Sigmoid colon (tissue), 7 donors: ENCODE results near the gene NRXN3. TPM values are rescaled to one million over a fixed set of nuclear protein-coding genes. Genes with fewer than 3 reads are reported as not detected.

Experiments used
- DNase-seq: peaks from one replicate; pipeline ENCODE4 v3.0.0-alpha.2; 2019
- H3K27ac ChIP-seq, 4 donors: fragments of 200-600 bp; sonication (generic); one replicate each; pipeline ENCODE4 v1.5.1; 2016 to 2019; ENCODE audit warnings: mild to moderate bottlenecking in 1 of 4
- H3K27me3 ChIP-seq, 3 donors: fragments of 200-600 bp; sonication (generic); one replicate each; pipeline ENCODE4 v1.5.1; 2019; ENCODE audit warnings: mild to moderate bottlenecking in 1 of 3
- H3K36me3 ChIP-seq, 4 donors: fragments of 200-600 bp; sonication (generic); one replicate each; pipeline ENCODE4 v1.5.1; 2016 to 2019
- H3K4me1 ChIP-seq, 4 donors: fragments of 200-600 bp; sonication (generic); one replicate each; pipeline ENCODE4 v1.5.1; 2017 to 2019
- H3K4me3 ChIP-seq, 4 donors: fragments of 200-600 bp; sonication (generic); one replicate each; pipeline ENCODE4 v1.5.1; 2017 to 2019; ENCODE audit warnings: mild to moderate bottlenecking in 2 of 4, moderate library complexity in 1 of 4
- H3K9me3 ChIP-seq, 4 donors: fragments of 200-600 bp in 3 of 4; sonication (generic) in 3 of 4; one replicate each; pipeline versions ENCODE4 v1.5.1 to v1.6.1; 2013 to 2019
- EP300 ChIP-seq, 4 donors: sonication (generic); formaldehyde crosslinking; IDR thresholded peaks; one replicate each; pipeline ENCODE4 v1.6.1; 2017; ENCODE audit warnings: antibody characterized with exemption in 4 of 4
- POLR2A ChIP-seq, 2 donors: fragments of 450-650 bp; IDR thresholded peaks; one replicate each; pipeline ENCODE4 v1.6.1; 2016; ENCODE audit warnings: antibody characterized with exemption in 2 of 2, mild to moderate bottlenecking in 2 of 2, moderate library complexity in 2 of 2
- POLR2AphosphoS5 ChIP-seq, 4 donors: sonication (generic); formaldehyde crosslinking; IDR thresholded peaks; one replicate each; pipeline ENCODE4 v1.6.1; 2017; ENCODE audit warnings: antibody characterized with exemption in 4 of 4
- WGBS, 2 donors: extraction: QIAGEN DNeasy Blood & Tissue Kit; methylation state at CpG; one replicate each; pipeline ENCODE4 v1.1.7; 2013; 5-methylcytosine and 5-hydroxymethylcytosine counted together
- intact Hi-C: fragments of 100-400 bp; cut with DNase I; formaldehyde crosslinking; loops from one replicate; pipeline ENCODE4 v1.15.1; 2023
- polyA plus RNA-seq, 3 donors: library from polyadenylated mRNA; stranded (reverse); fragments of 200-250 nt; gene quantifications; one replicate each; pipeline ENCODE4 v1.2.3, GENCODE V29; 2013
- total RNA-seq, 4 donors: library from RNA; depleted of rRNA; stranded (reverse); fragments of >200 nt; gene quantifications; one replicate each; pipeline ENCODE4 v1.1.0, GENCODE V29; 2016
- TF ChIP-seq, protein P1 (sequence below), 4 experiments: fragments of 450-650 bp in 3 of 4; fragments of 200-600 bp in 1 of 4; IDR thresholded peaks; one replicate each; pipeline ENCODE4 v1.5.1; 2016 to 2019; ENCODE audit warnings: antibody characterized with exemption in 4 of 4, mild to moderate bottlenecking in 3 of 4, moderate library complexity in 2 of 4
- donor health status: healthy with polysubstance abuse.
- donor health status: Bipolar disorder and iron deficiency.
- donor health status: healthy.

The NRXN3 gene
- total and polyA plus RNA-seq, 7 donors: 0.23 to 46.3 (median 23.2) TPM

DNA sequence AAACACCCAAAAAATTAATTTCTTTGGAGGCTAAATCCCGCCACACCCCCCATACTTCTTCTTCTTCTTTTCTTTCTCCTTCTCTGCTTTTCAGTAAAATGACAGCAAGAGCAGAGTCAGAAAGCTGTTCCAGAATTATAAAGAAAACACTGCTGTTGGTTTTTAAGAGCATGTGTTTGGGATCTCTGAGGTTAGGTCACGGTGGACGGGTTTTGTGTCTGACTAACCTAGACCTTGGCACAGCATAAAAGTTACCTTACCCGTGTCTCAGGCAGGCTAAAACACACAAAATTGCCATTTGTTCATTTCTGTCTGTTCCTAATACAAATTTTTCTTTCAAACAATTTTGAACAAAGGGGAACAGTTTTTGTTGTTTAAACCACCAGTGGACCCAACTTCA, 540.8 kb downstream of the NRXN3 start:
- Histone ChIP-seq H3K4me3 (no peak overlapping the region), H3K27ac (no peak overlapping the region), H3K4me1 (no peaks in the 10 kb centered on the region), H3K27me3 (no peaks in the 10 kb centered on the region), H3K36me3 (no peaks in the 10 kb centered on the region), H3K9me3 (no peaks in the 10 kb centered on the region)
- TF ChIP-seq, protein P1, sequence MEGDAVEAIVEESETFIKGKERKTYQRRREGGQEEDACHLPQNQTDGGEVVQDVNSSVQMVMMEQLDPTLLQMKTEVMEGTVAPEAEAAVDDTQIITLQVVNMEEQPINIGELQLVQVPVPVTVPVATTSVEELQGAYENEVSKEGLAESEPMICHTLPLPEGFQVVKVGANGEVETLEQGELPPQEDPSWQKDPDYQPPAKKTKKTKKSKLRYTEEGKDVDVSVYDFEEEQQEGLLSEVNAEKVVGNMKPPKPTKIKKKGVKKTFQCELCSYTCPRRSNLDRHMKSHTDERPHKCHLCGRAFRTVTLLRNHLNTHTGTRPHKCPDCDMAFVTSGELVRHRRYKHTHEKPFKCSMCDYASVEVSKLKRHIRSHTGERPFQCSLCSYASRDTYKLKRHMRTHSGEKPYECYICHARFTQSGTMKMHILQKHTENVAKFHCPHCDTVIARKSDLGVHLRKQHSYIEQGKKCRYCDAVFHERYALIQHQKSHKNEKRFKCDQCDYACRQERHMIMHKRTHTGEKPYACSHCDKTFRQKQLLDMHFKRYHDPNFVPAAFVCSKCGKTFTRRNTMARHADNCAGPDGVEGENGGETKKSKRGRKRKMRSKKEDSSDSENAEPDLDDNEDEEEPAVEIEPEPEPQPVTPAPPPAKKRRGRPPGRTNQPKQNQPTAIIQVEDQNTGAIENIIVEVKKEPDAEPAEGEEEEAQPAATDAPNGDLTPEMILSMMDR (IDR thresholded peaks at IDR 0.05): no peak
- TF ChIP-seq POLR2A (IDR thresholded peaks at IDR 0.05): no peak
- no peak for TF ChIP-seq EP300 (IDR thresholded peaks at IDR 0.05)
- no peak for TF ChIP-seq POLR2AphosphoS5 (IDR thresholded peaks at IDR 0.05)
- WGBS, 2 donors: 81 to 88% methylated on average over 4 of the region's 4 CpGs
- DNase-seq: no peak
- intact Hi-C loops: no loop called here

- no peak overlapping the region for H3K27ac ChIP-seq
- TF ChIP-seq EP300 (IDR thresholded peaks at IDR 0.05) (no peak), POLR2A (IDR thresholded peaks at IDR 0.05) (no peak), POLR2AphosphoS5 (IDR thresholded peaks at IDR 0.05) (no peak)
- TF ChIP-seq, protein P1 (IDR thresholded peaks at IDR 0.05): no peak
- no peaks in the 10 kb centered on the region for H3K9me3 ChIP-seq
- H3K27me3 ChIP-seq: no peaks in the 10 kb centered on the region
- H3K4me1 ChIP-seq: no peaks in the 10 kb centered on the region
- DNase-seq: no peak
- H3K4me3 ChIP-seq: no peak overlapping the region
- no peaks in the 10 kb centered on the region for H3K36me3 ChIP-seq
- intact Hi-C loops: no loop called here
Measured at GRCh38 chr14:78713716-78714115, 543.5 kb downstream of the NRXN3 start.

GRCh38 chr14:78714711-78715110, 544.5 kb downstream of the NRXN3 start:
- no peak for DNase-seq
- no peaks in the 10 kb centered on the region for H3K36me3 ChIP-seq
- intact Hi-C loops: no loop called here
- H3K4me3 ChIP-seq: no peak overlapping the region
- WGBS, 2 donors: 95 to 97% methylated on average over 18 of the region's 18 CpGs
- no peak for TF ChIP-seq POLR2AphosphoS5 (IDR thresholded peaks at IDR 0.05)
- TF ChIP-seq, protein P1 (IDR thresholded peaks at IDR 0.05): no peak
- no peak for TF ChIP-seq EP300 (IDR thresholded peaks at IDR 0.05)
- TF ChIP-seq POLR2A (IDR thresholded peaks at IDR 0.05): no peak
- H3K27me3 ChIP-seq: no peaks in the 10 kb centered on the region
- no peaks in the 10 kb centered on the region for H3K9me3 ChIP-seq
- H3K27ac ChIP-seq: no peak overlapping the region
- no peaks in the 10 kb centered on the region for H3K4me1 ChIP-seq

GRCh38 chr14:78721756-78722480, 551.7 kb downstream of the NRXN3 start:
- DNase-seq: no peak
- WGBS, 2 donors: 13 to 62% methylated on average over 6 of the region's 6 CpGs
- Histone ChIP-seq H3K36me3 (no peaks in the 10 kb centered on the region), H3K27me3 (no peaks in the 10 kb centered on the region), H3K9me3 (no peaks in the 10 kb centered on the region), H3K4me1 (no peaks in the 10 kb centered on the region), H3K4me3 (no peak overlapping the region), H3K27ac (no peak overlapping the region)
- TF ChIP-seq POLR2AphosphoS5 (IDR thresholded peaks at IDR 0.05) (no peak), EP300 (IDR thresholded peaks at IDR 0.05) (no peak), POLR2A (IDR thresholded peaks at IDR 0.05) (no peak)
- TF ChIP-seq, protein P1 (IDR thresholded peaks at IDR 0.05): no peak
- intact Hi-C loops: no loop called here

DNA sequence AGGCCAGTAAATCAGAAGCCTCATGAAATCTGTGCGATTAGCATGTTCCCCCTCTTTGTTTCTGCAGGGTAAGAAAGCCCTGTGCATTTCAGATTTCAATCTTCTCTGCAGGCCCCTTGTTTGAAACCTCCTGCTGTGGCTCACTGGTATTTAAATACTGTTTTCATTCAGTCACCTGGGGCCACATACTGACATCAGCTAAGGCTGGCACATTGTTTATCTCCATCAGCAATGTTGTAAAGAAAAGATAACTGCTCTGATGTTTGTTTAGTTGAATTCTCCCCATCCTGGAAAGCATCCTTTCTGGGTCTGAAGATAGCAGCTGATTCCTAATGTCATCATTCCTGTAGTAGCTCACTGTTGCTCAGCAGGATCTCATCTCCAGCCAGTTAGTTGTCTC, 554.9 kb downstream of the NRXN3 start:
- Histone ChIP-seq H3K9me3 (no peaks in the 10 kb centered on the region), H3K27me3 (no peaks in the 10 kb centered on the region), H3K36me3 (no peaks in the 10 kb centered on the region), H3K4me3 (no peak overlapping the region), H3K4me1 (no peaks in the 10 kb centered on the region), H3K27ac (no peak overlapping the region)
- TF ChIP-seq EP300 (IDR thresholded peaks at IDR 0.05) (no peak), POLR2A (IDR thresholded peaks at IDR 0.05) (no peak), POLR2AphosphoS5 (IDR thresholded peaks at IDR 0.05) (no peak)
- TF ChIP-seq, protein P1 (IDR thresholded peaks at IDR 0.05): no peak
- no peak for DNase-seq
- intact Hi-C loops: no loop called here
- WGBS, 2 donors: 69 to 84% methylated on average over 1 of the region's 1 CpG
